ENCODE measurements around the gene ESRRA. TPM values are rescaled to one million over a fixed set of nuclear protein-coding genes. Genes with fewer than 3 reads are reported as not detected.

Gene ESRRA
- total RNA-seq, 1 donor from 2014 or later: 42.0 TPM

DNA sequence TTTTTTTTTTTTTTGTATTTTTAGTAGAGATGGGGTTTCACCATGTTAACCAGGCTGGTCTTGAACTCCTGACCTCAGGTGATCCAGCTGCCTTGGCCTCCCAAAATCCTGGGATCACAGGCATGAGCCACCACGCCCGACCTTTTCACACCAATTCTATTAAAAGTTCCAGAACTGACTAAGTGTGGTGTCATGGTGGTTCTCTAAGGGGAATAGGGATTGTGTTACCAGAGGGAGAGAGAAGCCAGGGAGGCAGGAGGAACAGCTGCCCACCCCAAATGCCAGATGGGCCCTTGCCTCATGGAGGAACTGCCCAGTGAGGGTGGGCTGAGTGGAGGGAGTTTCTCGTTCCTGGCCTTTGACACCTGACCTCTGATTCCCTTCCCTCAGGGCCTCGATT lies 59.6 kb downstream of the ESRRA start:
- DNase-seq (ENCODE audit: low read depth in 2 of 2): no peak

Other genes with a start within 250 kb of the ESRRA start
- 23.1 and 25.4 TPM in 2 replicates for gene MACROD1, start 139.4 kb upstream of the ESRRA start, total RNA-seq
- 117 and 122 TPM in 2 replicates for gene STIP1, start 119.4 kb upstream of the ESRRA start, total RNA-seq
- 5.4 and 15.7 TPM in 2 replicates for gene FERMT3, start 98.8 kb upstream of the ESRRA start, total RNA-seq
- 19.3 and 27.6 TPM in 2 replicates for gene TRPT1, start 79.3 kb upstream of the ESRRA start, total RNA-seq
- 26.4 and 31.1 TPM in 2 replicates for gene NUDT22, start 79.2 kb upstream of the ESRRA start, total RNA-seq
- gene DNAJC4, start 75.0 kb upstream of the ESRRA start, total RNA-seq: 7.8 and 20.1 TPM in 2 replicates
- 7.7 and 22.4 TPM in 2 replicates for gene VEGFB, start 70.9 kb upstream of the ESRRA start, total RNA-seq
- gene FKBP2, start 64.4 kb upstream of the ESRRA start, total RNA-seq: 51.3 and 69.7 TPM in 2 replicates
- gene PPP1R14B, start 58.6 kb upstream of the ESRRA start, total RNA-seq: 130 and 156 TPM in 2 replicates
- gene PLCB3, start 54.0 kb upstream of the ESRRA start, total RNA-seq: 16.3 and 17.3 TPM in 2 replicates
- 65.4 and 65.7 TPM in 2 replicates for gene BAD, start 20.9 kb upstream of the ESRRA start, total RNA-seq
- 6.2 and 9.5 TPM in 2 replicates for gene GPR137, start 19.7 kb upstream of the ESRRA start, total RNA-seq
- gene KCNK4, start 14.2 kb upstream of the ESRRA start, total RNA-seq: not detected in 2 replicates
- gene CATSPERZ, start 5.2 kb upstream of the ESRRA start, total RNA-seq: 0.25 TPM in 1 of 2 replicates, not detected in the other
- gene TRMT112, start 12.0 kb downstream of the ESRRA start, total RNA-seq: 168 and 222 TPM in 2 replicates
- 217 and 224 TPM in 2 replicates for gene PRDX5, start 12.6 kb downstream of the ESRRA start, total RNA-seq
- 1.5 and 1.8 TPM in 2 replicates for gene CCDC88B, start 34.7 kb downstream of the ESRRA start, total RNA-seq
- 29.4 and 35.8 TPM in 2 replicates for gene RPS6KA4, start 53.6 kb downstream of the ESRRA start, total RNA-seq